HG02884 (cell line): ENCODE measurements around the gene RPSA.
"Not testable (repeated sequence)": the region's sequence is repeated elsewhere in the genome, so short reads cannot be mapped to it uniquely, and the experiment has no call there.

Experiments used
- ATAC-seq: cut with Tn5 transposase; IDR thresholded peaks from one replicate; pipeline ENCODE4 v1.9.1; 2021; ENCODE audit warnings: mild to moderate bottlenecking, moderate library complexity; ENCODE audit not compliant: unreplicated experiment

RPSA gene

GRCh38 chr3:39418556-39419225, 12.2 kb downstream of the RPSA start:
- not testable (repeated sequence) for ATAC-seq

GRCh38 chr3:39419742-39420315, 13.3 kb downstream of the RPSA start:
- ATAC-seq = no peak

GRCh38 chr3:39420543-39420942, 14.0 kb downstream of the RPSA start:
- no peak for ATAC-seq

GRCh38 chr3:39423436-39423970, 17.0 kb downstream of the RPSA start:
- ATAC-seq = no peak

- ATAC-seq = no peak
Observed at GRCh38 chr3:39426312-39426711, 19.8 kb downstream of the RPSA start.

- ATAC-seq = no peak
Observed at GRCh38 chr3:39427506-39427905, 21.0 kb downstream of the RPSA start.

GRCh38 chr3:39428745-39429201, 22.3 kb downstream of the RPSA start:
- no peak for ATAC-seq

- no peak for ATAC-seq
Observed at GRCh38 chr3:39429466-39429865, 22.9 kb downstream of the RPSA start.

GRCh38 chr3:39432342-39432741, 25.8 kb downstream of the RPSA start:
- ATAC-seq = no peak

- no peak for ATAC-seq
Observed at GRCh38 chr3:39433642-39434041, 27.1 kb downstream of the RPSA start.

GRCh38 chr3:39434574-39434973, 28.1 kb downstream of the RPSA start:
- ATAC-seq = peak; percentile 51

- ATAC-seq = no peak
Observed at GRCh38 chr3:39435006-39435748, 28.7 kb downstream of the RPSA start.

- ATAC-seq = no peak
Observed at GRCh38 chr3:39438880-39439279, 32.4 kb downstream of the RPSA start.

GRCh38 chr3:39440316-39440715, 33.8 kb downstream of the RPSA start:
- ATAC-seq = no peak

GRCh38 chr3:39443530-39443929, 37.0 kb downstream of the RPSA start:
- no peak for ATAC-seq

GRCh38 chr3:39445927-39446326, 39.4 kb downstream of the RPSA start:
- ATAC-seq = no peak

GRCh38 chr3:39446444-39446843, 39.9 kb downstream of the RPSA start:
- ATAC-seq = no peak

- peak; percentile 92 for ATAC-seq
Observed at GRCh38 chr3:39447637-39448483, 41.3 kb downstream of the RPSA start.

GRCh38 chr3:39448506-39449233, 42.1 kb downstream of the RPSA start:
- no peak for ATAC-seq

GRCh38 chr3:39449796-39450195, 43.3 kb downstream of the RPSA start:
- ATAC-seq = no peak
